ENCODE results near the gene NTN1.

Gene NTN1

GRCh38 chr17:9195411-9195810, 174.1 kb downstream of the NTN1 start:
- intact Hi-C loops (cut with micrococcal nuclease), result no loop called here
- H3K36me3 Mint-ChIP-seq (ENCODE audit: low read depth), result no peaks in the 10 kb centered on the region
- H3K9me3 Mint-ChIP-seq, result no peaks in the 10 kb centered on the region
- H3K4me1 Mint-ChIP-seq (ENCODE audit: low read depth), result no peaks in the 10 kb centered on the region
- no peak overlapping the region for H3K27ac Mint-ChIP-seq
- H3K4me3 Mint-ChIP-seq, result no peak overlapping the region
- peaks cover 2% of the 10 kb centered on the region for H3K27me3 Mint-ChIP-seq

GRCh38 chr17:9195961-9196670, 174.8 kb downstream of the NTN1 start:
- no peak overlapping the region for H3K27ac Mint-ChIP-seq
- H3K4me3 Mint-ChIP-seq, result no peak overlapping the region
- H3K9me3 Mint-ChIP-seq, result no peaks in the 10 kb centered on the region
- H3K36me3 Mint-ChIP-seq (ENCODE audit: low read depth), result no peaks in the 10 kb centered on the region
- peaks cover 2% of the 10 kb centered on the region for H3K27me3 Mint-ChIP-seq
- H3K4me1 Mint-ChIP-seq (ENCODE audit: low read depth), result no peaks in the 10 kb centered on the region
- intact Hi-C loops (cut with micrococcal nuclease), result no loop called here

GRCh38 chr17:9199571-9200551, 178.6 kb downstream of the NTN1 start:
- Mint-ChIP-seq H3K27me3 (no peaks in the 10 kb centered on the region), H3K4me3 (no peak overlapping the region), H3K27ac (no peak overlapping the region), H3K4me1 (ENCODE audit: low read depth) (peaks cover 20% of the 10 kb centered on the region), H3K9me3 (no peaks in the 10 kb centered on the region), H3K36me3 (ENCODE audit: low read depth) (no peaks in the 10 kb centered on the region)
- intact Hi-C loops (cut with micrococcal nuclease), result no loop called here

DNA sequence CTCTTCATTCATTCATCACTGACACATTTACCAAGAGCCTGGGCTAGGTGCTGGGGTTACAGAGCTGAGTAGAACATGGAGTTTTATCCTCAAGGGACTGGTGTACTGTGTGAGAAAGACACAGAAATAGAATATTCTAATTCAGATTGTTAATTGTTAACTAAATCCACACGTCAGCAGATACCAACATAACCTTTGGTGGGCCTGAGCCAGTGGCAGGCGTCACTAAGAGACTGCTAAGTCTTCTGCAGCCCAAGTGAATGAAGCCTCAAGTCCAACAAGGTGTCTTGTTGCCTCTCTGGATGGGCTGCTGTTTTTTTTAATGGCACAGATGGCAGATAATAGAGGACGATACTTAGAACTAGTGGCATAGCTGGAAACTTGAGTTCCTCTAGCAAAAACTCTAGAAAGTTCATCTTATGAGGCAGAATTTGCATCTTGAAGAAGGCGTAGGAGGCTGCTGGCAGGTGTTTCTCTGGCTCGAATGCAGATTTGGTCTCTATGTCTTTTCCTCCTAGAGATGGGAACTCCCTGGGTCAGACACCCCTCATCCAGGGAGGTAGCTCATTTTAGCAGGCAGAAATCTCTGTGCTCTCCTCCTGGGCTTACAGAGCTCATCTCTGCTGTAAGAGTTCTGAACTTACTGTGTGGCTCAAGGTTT, 179.5 kb downstream of the NTN1 start:
- H3K27me3 Mint-ChIP-seq, result no peaks in the 10 kb centered on the region
- peaks cover 30% of the 10 kb centered on the region for H3K4me1 Mint-ChIP-seq (ENCODE audit: low read depth)
- H3K9me3 Mint-ChIP-seq, result no peaks in the 10 kb centered on the region
- no peak overlapping the region for H3K4me3 Mint-ChIP-seq
- H3K36me3 Mint-ChIP-seq (ENCODE audit: low read depth), result no peaks in the 10 kb centered on the region
- intact Hi-C loops (cut with micrococcal nuclease), result no loop called here
- H3K27ac Mint-ChIP-seq, result no peak overlapping the region

- Mint-ChIP-seq H3K4me3 (no peak overlapping the region), H3K27ac (no peak overlapping the region), H3K27me3 (no peaks in the 10 kb centered on the region), H3K4me1 (ENCODE audit: low read depth) (peaks cover 32% of the 10 kb centered on the region), H3K36me3 (ENCODE audit: low read depth) (no peaks in the 10 kb centered on the region), H3K9me3 (no peaks in the 10 kb centered on the region)
- intact Hi-C loops (cut with micrococcal nuclease), result no loop called here
Measured at GRCh38 chr17:9202532-9202931, 181.2 kb downstream of the NTN1 start.

DNA sequence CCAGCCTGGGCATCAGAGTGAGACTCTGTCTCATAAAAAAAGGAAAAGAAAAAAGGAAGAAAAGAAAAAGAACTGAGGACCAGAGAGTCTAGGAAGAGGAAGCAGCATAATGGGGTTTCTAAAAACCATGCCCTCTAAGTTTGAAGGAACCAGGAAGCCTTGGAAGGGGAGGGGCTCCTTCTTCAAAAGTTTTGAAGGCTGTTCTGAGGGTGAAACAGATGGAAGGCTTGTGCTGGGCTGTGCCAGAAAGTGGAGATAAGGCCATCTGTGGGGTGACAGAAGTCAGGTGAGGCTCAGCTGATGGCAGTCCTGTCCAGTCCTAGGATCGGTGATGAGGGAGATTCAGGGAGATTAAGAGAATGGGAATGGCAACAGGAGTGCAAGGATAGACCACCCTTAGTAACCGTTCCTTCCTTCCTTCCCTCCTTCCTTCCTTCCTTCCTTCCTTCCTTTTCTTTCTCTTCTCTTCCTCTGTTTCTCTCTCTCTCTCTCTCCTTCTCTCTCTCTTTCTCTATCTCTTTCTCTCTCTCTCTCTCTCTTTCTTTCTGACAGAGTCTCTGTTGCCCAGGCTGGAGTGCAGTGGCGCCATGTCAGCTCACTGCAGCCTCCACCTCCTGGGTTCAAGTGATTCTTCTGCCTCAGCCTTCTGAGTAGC, 182.6 kb downstream of the NTN1 start:
- intact Hi-C loops (cut with micrococcal nuclease), result no loop called here
- Mint-ChIP-seq H3K4me1 (ENCODE audit: low read depth) (peaks cover 32% of the 10 kb centered on the region), H3K27me3 (no peaks in the 10 kb centered on the region), H3K36me3 (ENCODE audit: low read depth) (no peaks in the 10 kb centered on the region), H3K27ac (peak overlapping the region; percentile 21), H3K9me3 (no peaks in the 10 kb centered on the region), H3K4me3 (no peak overlapping the region)

- H3K27me3 Mint-ChIP-seq, result no peaks in the 10 kb centered on the region
- no peaks in the 10 kb centered on the region for H3K36me3 Mint-ChIP-seq (ENCODE audit: low read depth)
- peaks cover 32% of the 10 kb centered on the region for H3K4me1 Mint-ChIP-seq (ENCODE audit: low read depth)
- H3K9me3 Mint-ChIP-seq, result no peaks in the 10 kb centered on the region
- peak overlapping the region; percentile 49 for H3K27ac Mint-ChIP-seq
- intact Hi-C loops (cut with micrococcal nuclease), result no loop called here
- H3K4me3 Mint-ChIP-seq, result no peak overlapping the region
Measured at GRCh38 chr17:9204637-9205329, 183.5 kb downstream of the NTN1 start.

DNA sequence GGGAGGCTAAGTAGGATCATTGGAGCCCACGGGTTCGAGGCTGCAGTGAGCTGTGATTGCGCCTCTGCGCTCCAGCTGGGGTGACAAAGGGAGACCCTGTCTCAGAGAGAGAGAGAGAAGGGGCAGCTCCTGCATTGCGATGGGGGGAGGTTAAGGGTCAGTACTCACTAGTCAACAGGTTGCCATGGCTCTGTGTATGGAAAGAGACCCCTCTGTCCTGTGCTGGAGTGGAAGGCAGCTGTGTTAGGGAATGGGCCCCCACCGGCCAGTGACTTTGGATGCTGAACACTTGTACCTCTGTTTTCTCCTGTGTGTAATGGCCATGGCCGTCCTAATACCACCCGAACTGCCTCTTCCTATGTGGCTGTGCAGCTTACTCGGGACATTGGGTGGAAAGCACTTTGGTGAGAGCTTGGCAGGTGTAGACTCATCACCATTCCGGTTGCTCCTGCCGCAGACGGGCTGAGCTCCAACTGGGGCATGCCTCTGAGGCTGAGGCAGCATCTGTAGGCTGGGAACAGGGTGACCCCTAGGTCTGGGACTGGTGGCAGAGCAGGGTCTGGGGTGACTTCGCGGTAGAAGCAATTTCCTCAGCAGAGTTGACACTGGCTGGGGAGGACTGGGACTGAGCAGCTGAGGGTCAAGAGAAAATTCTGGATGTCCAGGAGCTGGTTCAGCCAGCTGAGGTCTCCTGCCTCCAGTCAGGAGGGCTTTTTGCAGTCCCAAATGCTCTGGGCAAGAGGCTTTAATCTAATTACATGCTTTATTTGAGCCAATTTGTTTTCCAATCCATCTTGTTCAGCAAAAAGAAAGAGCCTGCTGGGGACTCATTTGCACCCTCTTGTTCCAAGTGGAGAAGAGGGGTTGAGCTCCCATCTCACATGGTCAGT, 184.5 kb downstream of the NTN1 start:
- peak overlapping the region; percentile 49 for H3K27ac Mint-ChIP-seq
- H3K4me3 Mint-ChIP-seq, result no peak overlapping the region
- intact Hi-C loops (cut with micrococcal nuclease), result no loop called here
- no peaks in the 10 kb centered on the region for H3K9me3 Mint-ChIP-seq
- peaks cover 32% of the 10 kb centered on the region for H3K4me1 Mint-ChIP-seq (ENCODE audit: low read depth)
- no peaks in the 10 kb centered on the region for H3K36me3 Mint-ChIP-seq (ENCODE audit: low read depth)
- no peaks in the 10 kb centered on the region for H3K27me3 Mint-ChIP-seq

DNA sequence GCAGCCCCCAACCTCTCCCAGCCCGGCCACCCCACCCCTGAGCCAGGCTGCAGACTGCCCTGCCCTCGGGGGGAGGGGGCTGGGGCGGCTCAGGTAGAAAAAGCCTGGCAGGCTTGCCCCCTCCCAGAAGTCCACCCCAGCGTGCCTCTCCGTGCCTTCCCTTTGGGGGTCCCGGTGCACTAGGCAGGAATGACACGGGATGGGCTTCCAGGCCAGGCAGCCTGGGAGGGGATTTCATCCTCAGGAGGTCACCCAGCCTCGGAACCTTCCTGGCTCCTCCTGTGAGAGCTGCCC, 185.0 kb downstream of the NTN1 start:
- no peaks in the 10 kb centered on the region for H3K9me3 Mint-ChIP-seq
- no peak overlapping the region for H3K4me3 Mint-ChIP-seq
- intact Hi-C loops (cut with micrococcal nuclease), result no loop called here
- no peaks in the 10 kb centered on the region for H3K27me3 Mint-ChIP-seq
- peaks cover 36% of the 10 kb centered on the region for H3K4me1 Mint-ChIP-seq (ENCODE audit: low read depth)
- no peak overlapping the region for H3K27ac Mint-ChIP-seq
- H3K36me3 Mint-ChIP-seq (ENCODE audit: low read depth), result no peaks in the 10 kb centered on the region

DNA sequence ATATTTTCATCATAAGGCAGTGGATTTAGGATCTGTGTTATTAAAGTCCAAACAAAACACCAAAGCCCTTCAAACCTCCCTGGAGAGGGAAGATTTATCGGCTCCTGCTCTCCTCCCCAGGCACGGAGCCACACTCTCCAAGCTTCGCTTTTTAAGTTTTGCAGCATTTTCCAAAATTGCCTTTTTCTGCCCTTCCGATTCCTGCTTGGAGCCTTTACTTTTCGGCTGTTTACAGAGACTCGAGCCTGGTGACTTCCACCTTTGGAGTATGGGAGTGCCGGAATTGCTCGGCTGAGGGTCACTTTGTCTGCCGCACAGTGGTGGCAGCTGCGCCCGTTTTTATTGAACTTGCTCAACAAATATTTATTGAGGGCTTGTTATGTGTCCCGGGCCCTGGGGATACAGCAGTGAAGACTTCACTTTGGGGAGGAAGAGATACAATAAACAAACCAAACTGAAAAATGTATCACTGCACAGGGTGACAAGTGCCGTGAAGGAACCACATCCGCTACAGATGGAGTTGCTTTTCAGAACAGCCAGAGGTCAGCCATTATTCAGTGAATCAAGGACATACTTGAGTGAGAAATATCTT, 185.5 kb downstream of the NTN1 start:
- Mint-ChIP-seq H3K4me3 (no peak overlapping the region), H3K27ac (no peak overlapping the region), H3K4me1 (ENCODE audit: low read depth) (peaks cover 41% of the 10 kb centered on the region), H3K9me3 (no peaks in the 10 kb centered on the region), H3K36me3 (ENCODE audit: low read depth) (no peaks in the 10 kb centered on the region), H3K27me3 (no peaks in the 10 kb centered on the region)
- intact Hi-C loops (cut with micrococcal nuclease), result no loop called here

GRCh38 chr17:9208381-9209105, 187.2 kb downstream of the NTN1 start:
- no peaks in the 10 kb centered on the region for H3K27me3 Mint-ChIP-seq
- no peak overlapping the region for H3K27ac Mint-ChIP-seq
- peaks cover 36% of the 10 kb centered on the region for H3K4me1 Mint-ChIP-seq (ENCODE audit: low read depth)
- no peaks in the 10 kb centered on the region for H3K36me3 Mint-ChIP-seq (ENCODE audit: low read depth)
- no peak overlapping the region for H3K4me3 Mint-ChIP-seq
- intact Hi-C loops (cut with micrococcal nuclease), result no loop called here
- no peaks in the 10 kb centered on the region for H3K9me3 Mint-ChIP-seq

DNA sequence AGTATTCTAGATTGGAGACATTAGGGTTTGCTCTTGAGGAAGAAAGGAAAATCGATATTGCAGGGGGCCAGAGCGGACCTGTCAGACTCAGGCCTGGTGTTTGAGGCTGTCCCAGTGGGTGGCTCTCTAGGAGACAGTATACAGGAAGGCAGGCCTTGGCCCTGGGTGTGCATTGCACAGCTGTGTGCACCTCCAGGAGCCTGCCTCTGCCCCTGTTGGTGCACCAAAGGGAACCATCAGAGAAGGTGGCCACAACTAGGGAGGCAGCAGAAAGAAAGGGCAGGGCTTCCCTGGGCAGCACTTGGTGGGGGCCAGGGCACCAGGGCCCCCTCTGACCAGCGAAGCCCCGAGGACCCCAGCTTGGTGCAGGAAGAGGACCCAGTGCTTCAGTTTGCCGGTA, 188.0 kb downstream of the NTN1 start:
- H3K9me3 Mint-ChIP-seq, result no peaks in the 10 kb centered on the region
- H3K27ac Mint-ChIP-seq, result no peak overlapping the region
- no peaks in the 10 kb centered on the region for H3K36me3 Mint-ChIP-seq (ENCODE audit: low read depth)
- no peaks in the 10 kb centered on the region for H3K27me3 Mint-ChIP-seq
- H3K4me3 Mint-ChIP-seq, result no peak overlapping the region
- H3K4me1 Mint-ChIP-seq (ENCODE audit: low read depth), result peaks cover 27% of the 10 kb centered on the region
- intact Hi-C loops (cut with micrococcal nuclease), result no loop called here

Data from dendritic cell treated with granulocyte-macrophage colony-stimulating factor and Interleukin-4, amounts not matched to agents 40 ng/mL and 50 ng/mL, for 4 days (primary cell).